Caco-2 (cell line): ENCODE results near the gene ATP5MK. TPM values are rescaled to one million over a fixed set of nuclear protein-coding genes. Genes with fewer than 3 reads are reported as not detected.

Source experiments
- Bru-seq: library from RNA; stranded (reverse); fragments of 400-500 nt; gene quantifications from one replicate; lab custom pipeline; 2021; lab: Mats Ljungman, UMichigan
- BruChase-seq, 2 experiments: library from RNA; stranded (reverse); fragments of 400-500 nt; gene quantifications; one replicate each; lab custom pipeline; 2021; lab: Mats Ljungman, UMichigan
- BruUV-seq: library from RNA; stranded (reverse); fragments of 400-500 nt; replicated peaks from 2 replicates; lab custom pipeline; 2021; lab: Mats Ljungman, UMichigan
- CTCF ChIA-PET: fragments of 300-600 bp; sonication (Branson Sonifier 250); formaldehyde crosslinking; loops from one replicate; lab custom pipeline; 2022; ENCODE audit warnings: antibody characterized with exemption; lab: Charles Lee
- POLR2A ChIA-PET: fragments of 300-600 bp; sonication (Branson Sonifier 250); formaldehyde crosslinking; loops from one replicate; lab custom pipeline; 2022; ENCODE audit warnings: antibody characterized with exemption; lab: Charles Lee
- DNase-seq, 2 experiments: peaks; one replicate each; pipeline versions ENCODE4 v3.0.0 to v3.0.0-alpha.2; 2020 to 2022
- H3K27me3 ChIP-seq: replicated peaks from 2 replicates; pipeline ENCODE4 v1.6.0; 2011; ENCODE audit warnings: low read length; ENCODE audit not compliant: control insufficient read depth, insufficient read depth
- H3K36me3 ChIP-seq: 2 replicates; pipeline ENCODE4 v1.5.1; 2011; ENCODE audit warnings: low read length; ENCODE audit not compliant: control insufficient read depth, insufficient read depth
- H3K4me1 ChIP-seq: fragments of 250-450 bp; sonication (Bioruptor Pico); 2 replicates; pipeline ENCODE4 v1.5.1; 2020; ENCODE audit warnings: mild to moderate bottlenecking
- H3K4me3 ChIP-seq: 2 replicates; pipeline ENCODE4 v1.5.1; 2011; ENCODE audit warnings: low read depth, mild to moderate bottlenecking, control low read depth, low read length
- H3K9me3 ChIP-seq: fragments of 250-450 bp; sonication (Bioruptor Pico); 2 replicates; pipeline ENCODE4 v1.5.1; 2020; ENCODE audit warnings: mild to moderate bottlenecking, moderate library complexity
- H3K27ac Mint-ChIP-seq: one replicate; pipeline ENCODE4 v1.8.0; 2022; ENCODE audit warnings: mixed read lengths; ENCODE audit not compliant: unreplicated experiment
- H3K27me3 Mint-ChIP-seq: one replicate; pipeline ENCODE4 v1.8.0; 2022; ENCODE audit warnings: mixed read lengths; ENCODE audit not compliant: insufficient read depth, unreplicated experiment
- H3K36me3 Mint-ChIP-seq: one replicate; pipeline ENCODE4 v1.8.0; 2022; ENCODE audit warnings: mild to moderate bottlenecking, mixed read lengths; ENCODE audit not compliant: insufficient read depth, unreplicated experiment
- H3K4me1 Mint-ChIP-seq: one replicate; pipeline ENCODE4 v1.8.0; 2022; ENCODE audit warnings: low read depth, mixed read lengths; ENCODE audit not compliant: unreplicated experiment
- H3K4me3 Mint-ChIP-seq: one replicate; pipeline ENCODE4 v1.8.0; 2022; ENCODE audit warnings: mild to moderate bottlenecking, moderate library complexity, mixed read lengths; ENCODE audit not compliant: unreplicated experiment
- H3K9me3 Mint-ChIP-seq: one replicate; pipeline ENCODE4 v1.8.0; 2022; ENCODE audit warnings: mixed read lengths; ENCODE audit not compliant: unreplicated experiment
- intact Hi-C: fragments of 100-400 bp; cut with micrococcal nuclease; formaldehyde crosslinking; loops from one replicate; pipeline ENCODE4 v1.10.0; 2022; ENCODE audit not compliant: unreplicated experiment
- long read RNA-seq: library from polyadenylated mRNA; stranded (forward); transcript quantifications from one replicate; pipeline ENCODE4 v2.0.0, GENCODE V29; 2022
- total RNA-seq: library from RNA; stranded (reverse); gene quantifications from 2 replicates; pipeline ENCODE4 v1.2.3, GENCODE V29; 2022
- TF ChIP-seq, protein P1 (sequence below), 2 experiments: fragments of 200-600 bp in 1 of 2; IDR thresholded peaks; 1 replicate in 1 of 2; 2 replicates in 1 of 2; pipeline versions ENCODE4 v1.5.1 to v1.8.0; 2011 to 2022; ENCODE audit warnings: antibody characterized with exemption in 1 of 2, control low read depth in 1 of 2, inconsistent platforms in 1 of 2, low read depth in 1 of 2, low read length in 1 of 2, mild to moderate bottlenecking in 1 of 2, moderate library complexity in 1 of 2; ENCODE audit not compliant: insufficient read depth in 1 of 2, severe bottlenecking in 1 of 2, unreplicated experiment in 1 of 2

The ATP5MK gene, protein sequence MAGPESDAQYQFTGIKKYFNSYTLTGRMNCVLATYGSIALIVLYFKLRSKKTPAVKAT
- 340 and 369 TPM in 2 replicates for total RNA-seq
- Bru-seq, nascent RNA, result percentile 94 among the genes with signal in this experiment
- percentile 85 among the genes with signal in this experiment for BruChase-seq, experiment 1, labeled RNA remaining after a 2-hour chase
- BruChase-seq, experiment 2, labeled RNA remaining after a 6-hour chase, result percentile 89 among the genes with signal in this experiment
- long read RNA-seq, transcript ATP5MD-203 (4 exons, 635 nt), result minor isoform, 6 of 330 reads
- long read RNA-seq, transcript ATP5MD-201 (4 exons, 364 nt), result major isoform, 255 of 330 reads
- long read RNA-seq, transcript ATP5MD-202 (5 exons, 560 nt), result minor isoform, 17 of 330 reads
- long read RNA-seq, transcript ATP5MD-204 (5 exons, 626 nt), result minor isoform, 41 of 330 reads
- long read RNA-seq, partial matches to known transcripts, result 3 of 330 reads
- long read RNA-seq, other reads (novel, unspliced or antisense), result 7 of 330 reads

DNA sequence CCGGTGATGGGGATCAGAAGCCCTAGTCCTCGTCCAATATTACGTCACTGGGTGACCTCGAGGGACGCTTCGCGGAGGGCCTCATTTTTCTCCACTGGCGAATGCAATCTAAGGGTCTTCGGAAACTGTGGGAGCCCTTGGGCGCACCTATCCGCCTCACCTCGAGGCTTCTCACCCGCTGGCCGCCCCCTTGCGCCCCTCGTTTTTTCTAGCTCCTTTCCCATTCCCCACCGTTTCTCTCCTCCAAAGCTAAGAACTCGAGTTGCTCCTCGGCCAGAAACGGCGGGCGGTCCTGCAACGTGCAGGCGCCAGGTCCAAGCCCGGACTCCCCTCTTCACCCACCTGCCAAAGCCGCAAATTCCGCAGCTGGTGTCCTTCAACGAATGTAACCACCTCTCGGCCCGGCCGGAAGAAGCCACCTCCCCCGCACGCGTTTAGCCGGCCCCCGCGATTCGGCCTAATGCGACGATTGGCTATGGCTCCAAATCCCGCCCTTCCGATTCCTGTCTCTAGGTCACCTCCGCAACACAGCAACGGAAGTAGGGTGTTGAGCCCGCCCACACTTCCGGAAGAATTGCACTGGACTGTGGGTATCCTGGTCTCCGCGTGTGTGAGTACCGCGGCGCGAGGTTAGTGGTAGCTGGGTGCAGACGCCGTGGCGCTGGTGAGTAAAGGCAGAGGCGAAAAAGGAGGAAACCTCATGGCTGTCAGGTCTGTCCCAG, at the start of gene ATP5MK, which contains the start of gene PDCD11:
Gene ATP5MK (minus strand): TSS at position 409 of the 722 bp plus-strand sequence. CDS start 4,018 bp downstream, outside the sequence.
Gene PDCD11 (plus strand): TSS at position 560 of the 722 bp plus-strand sequence. CDS start 1,801 bp downstream, outside the sequence.
- peak within 1 kb of the TSS; percentile 96 for H3K27ac Mint-ChIP-seq
- TSS peak; percentile 79 for BruUV-seq
- Histone ChIP-seq H3K9me3 (no peaks in the 10 kb centered on the region), H3K36me3 (peaks cover 3% of the 10 kb centered on the region; the same call in 1 of the 2 replicates), H3K4me1 (peaks cover 7% of the 10 kb centered on the region; the same call in 1 of the 2 replicates), H3K27me3 (no peaks in the 10 kb centered on the region), H3K4me3 (peak within 1 kb of the TSS; percentile 91)
- intact Hi-C loops, result loop anchor here (1.0 kb wide), 1 partner anchor 28 kb away; no protein-coding TSS in a partner anchor
- peaks cover 23% of the 10 kb centered on the region for H3K4me1 Mint-ChIP-seq
- H3K4me3 Mint-ChIP-seq, result peak within 1 kb of the TSS; percentile 92
- peak; percentile 97 to 98 for DNase-seq
- POLR2A ChIA-PET, result interaction anchor here (0.5 to 2.0 kb wide), 6 partner anchors 27 to 1340 kb away, joined by 3 to 14 read pairs (median 5); partner anchors contain the start of gene CALHM1
- CTCF ChIA-PET, result interaction anchor here (1.0 to 1.4 kb wide), 3 partner anchors 9 to 89 kb away, joined by 3 to 4 read pairs (median 3); no protein-coding TSS in a partner anchor
- TF ChIP-seq, protein P1, sequence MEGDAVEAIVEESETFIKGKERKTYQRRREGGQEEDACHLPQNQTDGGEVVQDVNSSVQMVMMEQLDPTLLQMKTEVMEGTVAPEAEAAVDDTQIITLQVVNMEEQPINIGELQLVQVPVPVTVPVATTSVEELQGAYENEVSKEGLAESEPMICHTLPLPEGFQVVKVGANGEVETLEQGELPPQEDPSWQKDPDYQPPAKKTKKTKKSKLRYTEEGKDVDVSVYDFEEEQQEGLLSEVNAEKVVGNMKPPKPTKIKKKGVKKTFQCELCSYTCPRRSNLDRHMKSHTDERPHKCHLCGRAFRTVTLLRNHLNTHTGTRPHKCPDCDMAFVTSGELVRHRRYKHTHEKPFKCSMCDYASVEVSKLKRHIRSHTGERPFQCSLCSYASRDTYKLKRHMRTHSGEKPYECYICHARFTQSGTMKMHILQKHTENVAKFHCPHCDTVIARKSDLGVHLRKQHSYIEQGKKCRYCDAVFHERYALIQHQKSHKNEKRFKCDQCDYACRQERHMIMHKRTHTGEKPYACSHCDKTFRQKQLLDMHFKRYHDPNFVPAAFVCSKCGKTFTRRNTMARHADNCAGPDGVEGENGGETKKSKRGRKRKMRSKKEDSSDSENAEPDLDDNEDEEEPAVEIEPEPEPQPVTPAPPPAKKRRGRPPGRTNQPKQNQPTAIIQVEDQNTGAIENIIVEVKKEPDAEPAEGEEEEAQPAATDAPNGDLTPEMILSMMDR (IDR thresholded peaks at IDR 0.05; ENCODE audit: insufficient read depth in 1 of 2, low read depth in 1 of 2, low read length in 1 of 2, severe bottlenecking in 1 of 2, unreplicated experiment in 1 of 2), result peak in 1 of 2 experiments; percentile 32
- peaks cover 87% of the 10 kb centered on the region for H3K36me3 Mint-ChIP-seq
- no peaks in the 10 kb centered on the region for H3K9me3 Mint-ChIP-seq
- H3K27me3 Mint-ChIP-seq, result no peaks in the 10 kb centered on the region

DNA sequence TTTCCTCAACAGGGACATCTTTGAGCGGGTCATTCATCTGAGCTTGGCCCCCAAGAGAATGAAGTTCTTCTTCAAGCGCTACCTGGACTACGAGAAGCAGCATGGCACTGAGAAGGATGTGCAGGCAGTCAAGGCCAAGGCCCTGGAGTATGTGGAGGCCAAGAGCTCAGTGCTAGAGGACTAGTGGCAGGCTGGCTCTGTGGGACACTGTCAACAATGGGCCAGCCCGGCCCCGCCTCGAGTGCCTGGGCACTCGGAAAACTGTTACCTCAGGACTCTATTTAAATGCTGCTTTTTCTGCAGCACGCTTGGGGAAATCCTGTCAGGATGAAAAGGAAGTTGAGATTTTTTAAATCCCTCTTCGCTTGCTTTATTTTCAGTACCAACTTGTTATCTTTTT, 49.1 kb upstream of the ATP5MK start:
- Histone ChIP-seq H3K27me3 (no peaks in the 10 kb centered on the region), H3K4me1 (no peaks in the 10 kb centered on the region), H3K4me3 (no peak overlapping the region), H3K9me3 (no peaks in the 10 kb centered on the region), H3K36me3 (peaks cover 8% of the 10 kb centered on the region)
- TF ChIP-seq, protein P1 (IDR thresholded peaks at IDR 0.05; ENCODE audit: insufficient read depth in 1 of 2, low read depth in 1 of 2, low read length in 1 of 2, severe bottlenecking in 1 of 2, unreplicated experiment in 1 of 2), result no peak
- no TSS peak for BruUV-seq
- no peak overlapping the region for H3K27ac Mint-ChIP-seq
- DNase-seq, result no peak
- POLR2A ChIA-PET, result no interaction called here
- no peak overlapping the region for H3K4me3 Mint-ChIP-seq
- H3K4me1 Mint-ChIP-seq, result no peaks in the 10 kb centered on the region
- H3K36me3 Mint-ChIP-seq, result peaks cover 52% of the 10 kb centered on the region
- intact Hi-C loops, result no loop called here
- H3K9me3 Mint-ChIP-seq, result no peaks in the 10 kb centered on the region
- CTCF ChIA-PET, result no interaction called here
- no peaks in the 10 kb centered on the region for H3K27me3 Mint-ChIP-seq

DNA sequence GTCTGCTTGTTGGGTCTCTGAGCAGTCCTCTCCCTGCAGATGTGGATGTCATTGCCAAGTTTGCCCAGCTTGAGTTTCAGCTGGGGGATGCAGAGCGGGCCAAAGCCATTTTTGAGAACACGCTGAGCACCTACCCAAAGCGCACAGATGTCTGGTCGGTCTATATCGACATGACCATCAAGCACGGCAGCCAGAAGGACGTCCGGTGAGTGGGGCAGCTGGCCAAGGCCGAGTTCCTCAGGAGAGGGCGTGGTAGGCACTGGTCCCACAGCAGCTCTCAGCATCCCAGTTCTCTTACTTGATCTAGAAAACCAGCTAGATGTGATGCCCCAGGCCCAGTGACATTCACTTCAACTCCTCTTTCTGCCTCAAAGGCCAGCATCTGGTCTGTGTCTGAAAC, 48.2 kb upstream of the ATP5MK start:
- H3K4me3 ChIP-seq, result no peak overlapping the region
- no peaks in the 10 kb centered on the region for H3K9me3 Mint-ChIP-seq
- H3K4me1 Mint-ChIP-seq, result no peaks in the 10 kb centered on the region
- H3K4me3 Mint-ChIP-seq, result no peak overlapping the region
- CTCF ChIA-PET, result no interaction called here
- no peak overlapping the region for H3K27ac Mint-ChIP-seq
- TF ChIP-seq, protein P1 (IDR thresholded peaks at IDR 0.05; ENCODE audit: insufficient read depth in 1 of 2, low read depth in 1 of 2, low read length in 1 of 2, severe bottlenecking in 1 of 2, unreplicated experiment in 1 of 2), result no peak
- H3K36me3 Mint-ChIP-seq, result peaks cover 61% of the 10 kb centered on the region
- H3K9me3 ChIP-seq, result no peaks in the 10 kb centered on the region
- no peaks in the 10 kb centered on the region for H3K27me3 Mint-ChIP-seq
- H3K27me3 ChIP-seq, result no peaks in the 10 kb centered on the region
- no peaks in the 10 kb centered on the region for H3K4me1 ChIP-seq
- H3K36me3 ChIP-seq, result peaks cover 8% of the 10 kb centered on the region
- DNase-seq, result no peak
- intact Hi-C loops, result no loop called here
- BruUV-seq, result no TSS peak
- POLR2A ChIA-PET, result no interaction called here
